HG03432 (cell line): ENCODE measurements around the gene RBM20.

Experiments
- ATAC-seq: cut with Tn5 transposase; IDR thresholded peaks from one replicate; pipeline ENCODE4 v1.9.1; 2021; ENCODE audit warnings: mild to moderate bottlenecking, moderate library complexity; ENCODE audit not compliant: unreplicated experiment

RBM20 gene

GRCh38 chr10:110803239-110803749 is 159.2 kb downstream of the RBM20 start:
- ATAC-seq: peak; percentile 46

DNA sequence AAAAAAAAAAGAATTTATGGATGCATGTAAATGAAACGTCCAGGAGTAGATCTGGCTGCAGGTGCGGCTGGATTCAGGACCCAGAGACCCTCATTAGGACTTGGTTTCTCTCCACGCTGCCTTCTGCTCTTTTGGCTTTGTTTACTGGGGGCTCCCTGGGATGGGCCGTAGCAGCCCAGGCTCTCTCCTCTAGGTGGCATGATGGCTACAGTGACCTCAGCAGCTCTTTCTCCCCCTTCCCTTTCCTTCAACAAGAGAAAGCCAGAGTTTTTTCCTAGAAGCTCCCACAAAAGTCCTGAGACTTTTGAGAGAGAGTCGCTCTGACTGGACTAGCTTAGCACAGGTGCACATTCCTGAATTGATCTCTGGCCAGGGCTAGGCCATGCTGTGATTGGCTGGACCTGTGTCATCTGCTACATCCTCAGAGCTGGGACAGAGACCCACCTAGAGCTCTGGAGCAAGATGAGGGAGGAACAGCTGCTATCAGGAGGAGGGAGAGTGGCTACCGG is 159.7 kb downstream of the RBM20 start:
- peak; percentile 75 for ATAC-seq

DNA sequence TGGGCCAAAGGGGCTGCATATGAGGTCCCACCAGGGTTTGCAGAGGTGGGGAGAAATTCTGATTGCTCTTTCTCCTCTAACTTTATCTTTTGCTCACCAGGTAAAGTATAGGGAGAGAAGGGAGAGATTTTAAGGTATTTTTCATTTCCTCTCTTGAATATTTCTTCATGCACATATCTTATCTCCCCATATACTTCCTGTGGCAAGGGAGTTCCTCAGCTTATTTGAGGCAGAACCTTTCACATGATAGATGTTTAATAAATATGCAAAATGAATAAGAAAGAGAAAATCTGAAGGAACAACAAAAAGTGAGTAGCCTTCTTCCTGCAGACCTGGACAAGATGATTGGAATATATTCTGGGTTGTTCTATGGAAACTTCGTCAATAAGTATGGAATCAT is 160.2 kb downstream of the RBM20 start:
- no peak for ATAC-seq

- ATAC-seq: no peak
These were observed 161.2 kb downstream of the RBM20 start for GRCh38 chr10:110805292-110805691.

DNA sequence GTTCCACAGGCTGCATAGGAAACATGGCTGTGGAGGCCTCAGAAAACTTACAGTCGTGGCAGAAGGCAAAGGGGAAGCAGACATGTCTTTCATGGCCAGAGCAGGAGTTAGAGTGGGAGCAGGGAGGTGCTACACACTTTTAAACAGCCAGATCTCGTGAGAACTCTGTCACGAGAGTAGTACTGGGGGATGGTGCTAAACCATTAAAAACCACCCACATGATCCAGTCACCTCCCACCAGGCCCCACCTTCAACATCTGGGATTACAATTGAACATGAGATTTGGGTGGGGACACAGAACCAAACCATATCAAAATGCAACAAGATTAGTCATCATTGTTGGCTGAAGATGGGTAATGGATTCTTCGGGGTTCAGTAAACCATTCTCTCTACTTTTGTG is 162.2 kb downstream of the RBM20 start:
- no peak for ATAC-seq

DNA sequence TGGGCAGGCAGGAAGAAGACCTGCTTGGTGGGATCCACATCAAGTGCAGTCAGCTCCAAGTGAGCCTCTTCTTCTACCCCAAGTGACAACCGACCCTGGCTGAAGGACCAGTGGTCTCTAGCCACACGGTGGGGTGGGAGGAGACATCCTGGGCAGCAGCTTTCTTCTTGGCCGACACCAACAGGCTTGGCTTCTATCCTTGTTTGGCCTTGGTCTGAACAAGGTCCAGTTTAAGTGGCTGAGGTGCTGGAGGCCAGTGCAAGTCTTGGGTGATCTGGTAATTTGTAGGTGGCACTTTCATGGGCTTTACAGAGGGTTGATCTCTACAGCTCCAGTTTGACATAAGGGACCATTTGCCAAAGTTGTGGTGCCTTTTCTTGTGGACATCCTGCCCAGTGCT is 164.0 kb downstream of the RBM20 start:
- ATAC-seq: no peak

DNA sequence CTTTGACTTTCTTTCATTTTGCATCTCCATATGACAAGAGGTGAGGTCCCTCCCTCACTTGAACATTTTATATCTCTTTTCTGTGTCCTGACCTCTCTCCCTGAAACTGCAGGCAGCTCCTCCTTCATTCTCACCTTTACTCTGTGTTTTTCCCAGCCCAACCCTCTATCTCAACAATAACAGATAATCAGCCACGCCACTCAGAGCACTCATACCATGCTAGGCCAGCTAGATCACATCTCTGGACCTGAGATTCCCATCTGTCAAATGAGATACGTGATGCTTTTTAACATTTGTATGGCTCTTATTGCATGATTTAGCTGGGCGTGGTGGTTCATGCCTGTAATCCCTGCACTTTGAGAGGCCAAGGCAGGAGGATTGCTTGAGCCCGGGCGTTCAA is 164.5 kb downstream of the RBM20 start:
- no peak for ATAC-seq

DNA sequence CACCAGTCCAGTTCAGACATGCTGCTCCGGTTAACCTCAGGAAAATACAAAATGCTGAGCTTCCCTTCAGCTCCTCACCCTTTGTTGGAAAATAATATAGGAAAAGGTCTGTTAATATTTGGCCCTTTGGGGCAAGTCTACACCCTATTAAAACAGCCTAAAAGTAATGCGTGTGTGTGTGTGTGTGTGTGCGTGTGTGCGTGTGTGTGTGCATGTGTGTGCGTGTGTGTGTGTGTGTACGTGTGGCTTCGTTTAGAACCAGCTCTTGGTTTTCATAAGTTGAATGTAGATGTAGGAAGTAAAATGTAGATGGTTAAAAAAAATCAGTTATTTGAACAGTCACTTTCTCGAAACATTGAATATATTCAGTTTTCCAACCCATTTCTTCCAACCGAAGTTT is 166.5 kb downstream of the RBM20 start:
- no peak for ATAC-seq

- no peak for ATAC-seq
These were observed 167.8 kb downstream of the RBM20 start for GRCh38 chr10:110811791-110812581.

- no peak for ATAC-seq
These were observed 168.4 kb downstream of the RBM20 start for GRCh38 chr10:110812583-110812982.

DNA sequence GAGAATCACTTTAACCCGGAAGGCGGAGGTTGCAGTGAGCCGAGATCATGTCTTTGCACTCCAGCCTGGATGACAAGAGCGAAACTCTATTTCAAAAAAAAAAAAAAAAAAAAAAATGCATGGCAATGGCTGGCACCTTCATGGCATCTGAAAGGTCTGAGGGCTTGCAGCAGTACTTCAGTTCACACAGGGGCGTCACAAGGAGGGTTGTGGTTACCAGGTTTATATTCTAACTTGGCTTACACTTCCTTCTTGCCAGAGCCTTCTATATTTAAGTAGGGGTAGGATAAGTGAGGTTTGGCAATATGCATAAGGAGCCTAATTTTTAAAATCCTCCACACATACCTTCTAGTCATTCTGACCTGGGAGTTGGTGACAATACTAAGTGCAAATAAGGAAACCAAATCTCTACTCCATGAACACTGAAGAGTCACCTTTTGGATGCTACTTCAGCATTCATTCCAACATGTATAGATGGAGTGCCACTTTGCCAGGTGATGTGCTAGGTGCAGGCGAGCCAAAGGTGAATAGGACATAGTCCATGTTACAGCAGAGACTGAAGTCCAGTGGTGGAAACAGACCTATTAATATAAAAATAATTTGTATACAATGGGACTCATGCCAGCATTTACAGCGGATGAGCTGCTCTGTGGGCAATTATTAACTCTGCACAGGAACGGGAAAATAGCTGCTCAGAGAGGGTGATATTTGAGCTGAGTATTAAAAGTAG is 169.8 kb downstream of the RBM20 start:
- ATAC-seq: no peak

DNA sequence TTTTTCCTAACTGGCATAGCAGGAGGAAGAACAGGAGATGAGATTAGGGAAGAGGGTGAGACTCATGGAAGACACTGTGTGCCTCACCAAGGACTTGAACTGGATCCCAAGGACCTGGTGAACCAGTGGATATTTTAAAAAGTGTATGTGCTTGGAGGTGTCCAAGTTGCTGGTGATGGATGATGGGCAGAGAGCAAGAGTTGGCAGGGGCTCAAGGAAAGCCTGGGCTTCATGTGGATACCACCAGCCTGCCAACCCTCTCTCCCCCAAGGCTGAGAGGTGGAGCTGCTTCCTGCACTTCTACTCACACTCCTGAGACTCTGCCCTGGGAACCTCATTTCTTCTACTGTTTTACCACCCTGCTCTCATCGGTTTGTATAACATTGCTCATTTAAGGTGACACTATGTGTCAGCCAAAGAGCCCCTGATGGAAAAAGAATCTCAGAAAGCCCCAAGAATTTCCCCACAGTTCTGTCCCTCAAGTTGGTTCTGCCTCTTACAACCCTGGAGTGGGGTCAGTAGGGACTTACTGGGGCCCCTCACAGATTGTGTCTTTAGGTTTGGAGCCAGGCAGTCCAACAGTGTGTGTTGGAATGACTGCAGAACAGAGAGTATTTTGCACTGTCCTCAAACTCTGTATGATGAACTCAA is 171.3 kb downstream of the RBM20 start:
- peak; percentile 73 for ATAC-seq

GRCh38 chr10:110817614-110818013 is 173.5 kb downstream of the RBM20 start:
- ATAC-seq: no peak

DNA sequence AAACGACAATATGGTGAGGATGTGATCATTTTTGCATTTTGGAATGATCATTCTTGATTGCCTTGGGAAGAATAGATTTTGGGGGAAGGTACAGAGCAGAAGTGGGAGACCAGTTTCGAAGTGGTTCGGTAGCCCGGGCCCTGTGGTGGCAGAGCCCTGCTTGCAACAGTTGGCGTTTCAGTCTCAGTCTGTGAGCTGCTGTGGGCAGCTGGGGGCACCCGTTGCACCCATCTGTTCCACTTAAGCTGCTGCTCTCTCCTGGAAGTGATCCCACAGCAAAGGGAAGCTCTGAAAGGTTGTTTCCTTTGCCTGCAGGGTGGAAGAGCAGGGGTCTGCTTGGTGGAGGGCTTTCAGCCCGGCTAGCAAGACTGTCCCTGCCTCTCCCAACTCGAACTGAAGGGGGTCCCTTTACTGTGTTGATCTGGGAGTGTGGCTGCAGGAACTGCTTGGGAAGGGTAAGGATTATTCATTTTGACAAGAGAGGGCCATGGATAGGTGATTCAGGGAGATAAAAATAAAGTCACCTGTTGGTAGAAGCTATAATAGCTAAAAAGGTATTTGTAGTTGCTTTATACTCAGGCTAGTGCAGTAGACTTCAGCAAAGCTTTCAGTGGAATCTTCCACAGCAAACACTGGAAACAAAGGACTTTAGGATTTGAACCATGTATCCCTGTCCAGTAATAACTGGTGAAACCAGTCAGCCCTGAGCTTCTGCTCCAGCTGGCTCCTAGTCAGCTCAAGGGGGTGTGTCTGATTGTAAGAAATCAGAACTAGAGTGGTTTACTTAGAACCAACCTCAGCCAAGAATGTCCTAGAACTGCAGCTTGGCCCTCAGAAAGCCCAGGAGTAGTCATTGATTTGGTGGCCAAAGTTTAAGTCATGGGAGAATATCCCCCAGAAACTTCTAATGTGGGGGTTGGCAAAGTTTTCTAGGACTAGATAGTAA is 174.4 kb downstream of the RBM20 start:
- ATAC-seq: no peak

- ATAC-seq: no peak
These were observed 176.2 kb downstream of the RBM20 start for GRCh38 chr10:110820321-110820814.

- ATAC-seq: no peak
These were observed 177.4 kb downstream of the RBM20 start for GRCh38 chr10:110821508-110821907.

- ATAC-seq: no peak
These were observed 178.0 kb downstream of the RBM20 start for GRCh38 chr10:110822035-110822711.

- no peak for ATAC-seq
These were observed 178.7 kb downstream of the RBM20 start for GRCh38 chr10:110822712-110823311.

- ATAC-seq: no peak
These were observed 180.0 kb downstream of the RBM20 start for GRCh38 chr10:110824152-110824441.
